ENCODE data around the gene TRAPPC11.

Gene TRAPPC11

DNA sequence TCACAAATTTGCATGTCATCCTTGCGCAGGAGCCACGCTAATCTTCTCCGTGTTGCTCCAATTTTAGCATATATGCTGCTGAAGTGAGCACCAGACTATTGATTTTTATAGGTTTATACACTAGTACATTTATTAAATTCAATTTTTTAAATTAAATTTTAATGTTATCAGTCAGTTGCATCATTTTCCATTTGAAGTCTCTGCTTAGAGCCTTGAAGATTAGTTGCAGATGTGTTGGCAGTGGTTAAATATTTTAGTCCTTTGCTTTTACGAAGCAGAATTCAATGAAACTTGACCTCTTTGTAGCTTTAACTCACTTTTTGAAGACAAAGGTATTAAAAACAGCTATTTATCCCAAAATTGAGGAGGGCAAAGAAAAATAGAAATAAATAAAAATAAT, 16.5 kb downstream of the TRAPPC11 start:
- DNase-seq (ENCODE audit: low spot score) = no peak
- TF ChIP-seq, protein P1, sequence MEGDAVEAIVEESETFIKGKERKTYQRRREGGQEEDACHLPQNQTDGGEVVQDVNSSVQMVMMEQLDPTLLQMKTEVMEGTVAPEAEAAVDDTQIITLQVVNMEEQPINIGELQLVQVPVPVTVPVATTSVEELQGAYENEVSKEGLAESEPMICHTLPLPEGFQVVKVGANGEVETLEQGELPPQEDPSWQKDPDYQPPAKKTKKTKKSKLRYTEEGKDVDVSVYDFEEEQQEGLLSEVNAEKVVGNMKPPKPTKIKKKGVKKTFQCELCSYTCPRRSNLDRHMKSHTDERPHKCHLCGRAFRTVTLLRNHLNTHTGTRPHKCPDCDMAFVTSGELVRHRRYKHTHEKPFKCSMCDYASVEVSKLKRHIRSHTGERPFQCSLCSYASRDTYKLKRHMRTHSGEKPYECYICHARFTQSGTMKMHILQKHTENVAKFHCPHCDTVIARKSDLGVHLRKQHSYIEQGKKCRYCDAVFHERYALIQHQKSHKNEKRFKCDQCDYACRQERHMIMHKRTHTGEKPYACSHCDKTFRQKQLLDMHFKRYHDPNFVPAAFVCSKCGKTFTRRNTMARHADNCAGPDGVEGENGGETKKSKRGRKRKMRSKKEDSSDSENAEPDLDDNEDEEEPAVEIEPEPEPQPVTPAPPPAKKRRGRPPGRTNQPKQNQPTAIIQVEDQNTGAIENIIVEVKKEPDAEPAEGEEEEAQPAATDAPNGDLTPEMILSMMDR (IDR thresholded peaks at IDR 0.05; ENCODE audit: extremely low read depth, insufficient read depth, missing control alignments) = no peak
- in situ Hi-C loops (cut with MboI; ENCODE audit: low pct_unique_long_range_greater_than_20kb, low sequenced_read_pairs, unreplicated experiment) = no loop called here

GRCh38 chr4:183681119-183681518, 22.0 kb downstream of the TRAPPC11 start:
- in situ Hi-C loops (cut with MboI; ENCODE audit: low pct_unique_long_range_greater_than_20kb, low sequenced_read_pairs, unreplicated experiment) = no loop called here
- TF ChIP-seq, protein P1 (IDR thresholded peaks at IDR 0.05; ENCODE audit: extremely low read depth, insufficient read depth, missing control alignments) = no peak
- no peak for DNase-seq (ENCODE audit: low spot score)

GRCh38 chr4:183686461-183686860, 27.4 kb downstream of the TRAPPC11 start:
- TF ChIP-seq, protein P1 (IDR thresholded peaks at IDR 0.05; ENCODE audit: extremely low read depth, insufficient read depth, missing control alignments) = no peak
- DNase-seq (ENCODE audit: low spot score) = no peak
- in situ Hi-C loops (cut with MboI; ENCODE audit: low pct_unique_long_range_greater_than_20kb, low sequenced_read_pairs, unreplicated experiment) = no loop called here

DNA sequence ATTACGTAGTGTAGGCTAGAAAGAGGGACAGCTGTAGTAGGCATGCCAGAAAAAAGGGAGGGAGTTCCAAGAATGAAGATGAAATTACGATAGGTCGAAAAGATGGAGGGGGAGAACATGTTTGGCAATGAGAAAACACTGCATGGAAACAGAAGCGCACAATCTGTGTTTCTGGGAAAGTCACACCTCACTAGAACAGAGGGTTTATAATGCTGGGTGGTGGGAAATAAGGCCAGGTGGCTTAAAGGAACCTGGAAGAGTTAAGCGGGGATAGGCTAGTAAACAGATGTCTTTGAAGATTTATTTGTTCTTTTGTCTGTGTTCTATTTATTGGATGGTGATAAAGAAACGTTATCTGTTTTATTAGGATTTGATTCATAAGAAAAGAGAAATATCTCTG, 29.1 kb downstream of the TRAPPC11 start:
- DNase-seq (ENCODE audit: low spot score) = no peak
- in situ Hi-C loops (cut with MboI; ENCODE audit: low pct_unique_long_range_greater_than_20kb, low sequenced_read_pairs, unreplicated experiment) = no loop called here
- TF ChIP-seq, protein P1 (IDR thresholded peaks at IDR 0.05; ENCODE audit: extremely low read depth, insufficient read depth, missing control alignments) = no peak

- in situ Hi-C loops (cut with MboI; ENCODE audit: low pct_unique_long_range_greater_than_20kb, low sequenced_read_pairs, unreplicated experiment) = no loop called here
- TF ChIP-seq, protein P1 (IDR thresholded peaks at IDR 0.05; ENCODE audit: extremely low read depth, insufficient read depth, missing control alignments) = no peak
- no peak for DNase-seq (ENCODE audit: low spot score)
Observed at GRCh38 chr4:183691006-183691405, 31.9 kb downstream of the TRAPPC11 start.

- TF ChIP-seq, protein P1 (IDR thresholded peaks at IDR 0.05; ENCODE audit: extremely low read depth, insufficient read depth, missing control alignments) = no peak
- in situ Hi-C loops (cut with MboI; ENCODE audit: low pct_unique_long_range_greater_than_20kb, low sequenced_read_pairs, unreplicated experiment) = no loop called here
- DNase-seq (ENCODE audit: low spot score) = no peak
Observed at GRCh38 chr4:183691897-183692296, 32.8 kb downstream of the TRAPPC11 start.

- TF ChIP-seq, protein P1 (IDR thresholded peaks at IDR 0.05; ENCODE audit: extremely low read depth, insufficient read depth, missing control alignments) = no peak
- no peak for DNase-seq (ENCODE audit: low spot score)
- in situ Hi-C loops (cut with MboI; ENCODE audit: low pct_unique_long_range_greater_than_20kb, low sequenced_read_pairs, unreplicated experiment) = no loop called here
Observed at GRCh38 chr4:183698909-183699308, 39.8 kb downstream of the TRAPPC11 start.
